HepG2 (cell line): ENCODE results near the gene PGPEP1. TPM values are rescaled to one million over a fixed set of nuclear protein-coding genes. Genes with fewer than 3 reads are reported as not detected.
A peak's percentile ranks its signal among the peaks of the same experiment; 100 is the strongest.

Source experiments
- ARNTL ChIP-seq: sonication (generic); formaldehyde crosslinking; IDR thresholded peaks from 2 replicates; pipeline ENCODE4 v1.4.0; 2020; ENCODE audit warnings: mild to moderate bottlenecking, missing genetic modification reagents
- BHLHE40 ChIP-seq: IDR thresholded peaks from 2 replicates; pipeline ENCODE4 v1.6.1; 2011; ENCODE audit warnings: low read length, improper control_type of control experiment
- CSRNP1 ChIP-seq: sonication (generic); formaldehyde crosslinking; IDR thresholded peaks from 2 replicates; pipeline ENCODE4 v1.8.1; 2023; ENCODE audit warnings: mild to moderate bottlenecking, missing genetic modification reagents
- ELF1 ChIP-seq: sonication (generic); formaldehyde crosslinking; IDR thresholded peaks from 2 replicates; pipeline ENCODE4 v1.4.0; 2020; ENCODE audit warnings: missing genetic modification reagents
- FOXP1 ChIP-seq, 2 experiments: fragments of 450-650 bp in 1 of 2; IDR thresholded peaks; 2 replicates each; pipeline ENCODE4 v1.6.1; 2017 to 2018; ENCODE audit warnings: antibody characterized with exemption in 1 of 2
- HMG20A ChIP-seq: IDR thresholded peaks from 2 replicates; pipeline ENCODE4 v1.6.1; 2016; ENCODE audit warnings: borderline replicate concordance
- KLF12 ChIP-seq: sonication (generic); formaldehyde crosslinking; IDR thresholded peaks from 2 replicates; pipeline ENCODE4 v1.4.0; 2020; ENCODE audit warnings: missing genetic modification reagents, borderline replicate concordance
- NFYB ChIP-seq: sonication (generic); formaldehyde crosslinking; IDR thresholded peaks from 2 replicates; pipeline ENCODE4 v1.4.0; 2020; ENCODE audit warnings: missing genetic modification reagents
- PBX3 ChIP-seq: sonication (generic); formaldehyde crosslinking; IDR thresholded peaks from 2 replicates; pipeline ENCODE4 v1.8.1; 2023; ENCODE audit warnings: missing genetic modification reagents, inconsistent platforms, borderline replicate concordance
- RELA ChIP-seq: sonication (generic); formaldehyde crosslinking; IDR thresholded peaks from 2 replicates; pipeline ENCODE4 v1.4.0; 2020; ENCODE audit warnings: missing genetic modification reagents
- REPIN1 ChIP-seq: sonication (generic); formaldehyde crosslinking; IDR thresholded peaks from 2 replicates; pipeline ENCODE4 v1.8.0; 2022; ENCODE audit warnings: missing genetic modification reagents, low read depth, mild to moderate bottlenecking, borderline replicate concordance
- RFX1 ChIP-seq: fragments of 450-650 bp; IDR thresholded peaks from 2 replicates; pipeline ENCODE4 v1.6.1; 2017
- SSRP1 ChIP-seq: IDR thresholded peaks from 2 replicates; pipeline ENCODE4 v1.6.1; 2016; ENCODE audit warnings: control low read depth
- STAG1 ChIP-seq: sonication (generic); formaldehyde crosslinking; IDR thresholded peaks from 2 replicates; pipeline ENCODE4 v1.4.0; 2020; ENCODE audit warnings: missing genetic modification reagents
- TEAD2 ChIP-seq: sonication (generic); formaldehyde crosslinking; IDR thresholded peaks from 2 replicates; pipeline ENCODE4 v1.9.0; 2021; ENCODE audit warnings: missing genetic modification reagents
- TOPORS ChIP-seq: sonication (generic); formaldehyde crosslinking; IDR thresholded peaks from 2 replicates; pipeline ENCODE4 v1.8.0; 2023; ENCODE audit warnings: mild to moderate bottlenecking, missing genetic modification reagents
- ZFP90 ChIP-seq: sonication (generic); formaldehyde crosslinking; IDR thresholded peaks from 2 replicates; pipeline ENCODE4 v1.8.0; 2022; ENCODE audit warnings: missing genetic modification reagents, mild to moderate bottlenecking, inconsistent platforms, borderline replicate concordance
- ZNF24 ChIP-seq: fragments of 450-650 bp; IDR thresholded peaks from 2 replicates; pipeline ENCODE4 v1.6.1; 2017; ENCODE audit warnings: antibody characterized with exemption, mild to moderate bottlenecking
- ZNF326 ChIP-seq: sonication (generic); formaldehyde crosslinking; IDR thresholded peaks from 2 replicates; pipeline ENCODE4 v1.4.0; 2020; ENCODE audit warnings: missing genetic modification reagents, borderline replicate concordance
- ZNF782 ChIP-seq: sonication (generic); formaldehyde crosslinking; IDR thresholded peaks from 2 replicates; pipeline ENCODE4 v1.4.0; 2020; ENCODE audit warnings: missing genetic modification reagents, mild to moderate bottlenecking, borderline replicate concordance
- ZNF792 ChIP-seq: IDR thresholded peaks from 2 replicates; pipeline ENCODE4 v1.6.1; 2016
- ZNF891 ChIP-seq: sonication (generic); formaldehyde crosslinking; IDR thresholded peaks from 2 replicates; pipeline ENCODE4 v1.5.0; 2020; ENCODE audit warnings: mild to moderate bottlenecking, missing genetic modification reagents
- polyA plus RNA-seq, 8 experiments: library from polyadenylated mRNA; depleted of rRNA in 3 of 8; stranded (reverse) in 7 of 8; unstranded in 1 of 8; fragments of >200 nt; fragmentation: Illumina TruSeq in 4 of 8; extraction: Trizol in 4 of 8; gene quantifications; 2 replicates each; pipeline versions ENCODE4 v1.2.1 to v1.2.3, GENCODE V29; 2011 to 2016; ENCODE audit warnings: low read depth in 4 of 8, missing spikeins in 1 of 8, mixed read lengths in 1 of 8; ENCODE audit not compliant: insufficient read depth in 1 of 8
- total RNA-seq, 5 experiments: library from RNA; depleted of rRNA; stranded (reverse); fragments of >200 nt; fragmentation: Illumina TruSeq; extraction: Trizol; gene quantifications; 2 replicates each; pipeline ENCODE4 v1.2.3, GENCODE V29; 2016; ENCODE audit warnings: low read depth in 1 of 5
- TF ChIP-seq, protein P1 (sequence below): sonication (generic); formaldehyde crosslinking; IDR thresholded peaks from 2 replicates; pipeline ENCODE4 v1.4.0; 2020; ENCODE audit warnings: missing genetic modification reagents
- TF ChIP-seq, protein P2 (sequence below): IDR thresholded peaks from 2 replicates; pipeline ENCODE4 v1.6.1; 2012; ENCODE audit warnings: low read depth, low read length, improper control_type of control experiment

The PGPEP1 gene
- total and polyA plus RNA-seq, 2 of the 13 experiments (the other 11 are each of a cell fraction or from before 2014, with no cell fraction given), result 53.1 to 56.6 TPM

DNA sequence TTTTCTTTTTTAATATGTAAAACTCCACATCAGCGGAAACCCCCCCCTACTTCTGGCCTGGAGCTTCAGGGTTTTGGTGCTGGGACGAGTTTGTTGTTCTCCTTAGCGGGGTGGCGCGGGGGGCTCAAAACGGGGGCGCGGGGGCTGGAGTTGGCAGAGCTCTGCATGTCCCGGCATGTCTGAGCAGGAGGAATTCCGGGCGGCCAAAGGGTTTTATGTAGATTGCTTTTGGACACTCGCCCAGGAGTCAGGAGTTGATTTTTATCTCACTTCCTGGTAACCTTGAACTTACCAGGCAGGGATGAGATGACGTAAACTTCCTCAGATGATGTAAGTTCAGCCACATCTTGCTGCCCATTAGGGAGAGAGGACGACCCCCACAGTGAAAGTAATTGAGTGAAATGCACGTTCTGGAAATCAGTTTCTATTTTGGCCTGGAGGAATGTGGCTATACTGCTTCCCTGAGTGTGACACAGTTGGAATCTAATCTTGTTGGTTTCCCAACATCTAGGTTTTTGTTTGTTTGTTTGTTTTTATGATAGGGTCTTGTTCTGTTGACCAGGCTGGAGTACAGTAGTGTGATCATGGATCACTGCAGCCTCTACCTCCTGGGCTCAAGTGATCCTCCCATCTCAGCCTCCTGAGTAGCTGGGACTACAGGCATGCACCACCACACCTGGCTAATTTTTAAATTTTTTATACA, 24.6 kb downstream of the PGPEP1 start (continued):
- TF ChIP-seq TEAD2 (CRISPR knock-in tag) (no peak), ZNF782 (no peak), REPIN1 (CRISPR knock-in tag) (peak; percentile 73; the same call in 1 of the 2 replicates), HMG20A (peak; percentile 71; the same call in 1 of the 2 replicates), ZNF891 (CRISPR knock-in tag) (no peak), FOXP1 (IDR thresholded peaks at IDR 0.05) (no peak), FOXP1 (CRISPR knock-in tag; IDR thresholded peaks at IDR 0.05) (peak; percentile 60), ELF1 (CRISPR knock-in tag) (peak; percentile 85), ARNTL (CRISPR knock-in tag) (peak; percentile 36), TOPORS (CRISPR knock-in tag) (no peak), ZFP90 (0 out of 2 replicates have a peak, but pooled peaks have one; percentile 62), CSRNP1 (CRISPR knock-in tag) (no peak), RFX1 (0 out of 2 replicates have a peak, but pooled peaks have one; percentile 3), PBX3 (CRISPR knock-in tag) (no peak), ZNF326 (no peak), RELA (CRISPR knock-in tag) (no peak), ZNF792 (CRISPR knock-in tag) (peak; percentile 76), KLF12 (no peak), SSRP1 (no peak), BHLHE40 (peak; percentile 74), NFYB (no peak), STAG1 (CRISPR knock-in tag) (0 out of 2 replicates have a peak, but pooled peaks have one; percentile 16), ZNF24 (no peak)
- TF ChIP-seq, protein P1, sequence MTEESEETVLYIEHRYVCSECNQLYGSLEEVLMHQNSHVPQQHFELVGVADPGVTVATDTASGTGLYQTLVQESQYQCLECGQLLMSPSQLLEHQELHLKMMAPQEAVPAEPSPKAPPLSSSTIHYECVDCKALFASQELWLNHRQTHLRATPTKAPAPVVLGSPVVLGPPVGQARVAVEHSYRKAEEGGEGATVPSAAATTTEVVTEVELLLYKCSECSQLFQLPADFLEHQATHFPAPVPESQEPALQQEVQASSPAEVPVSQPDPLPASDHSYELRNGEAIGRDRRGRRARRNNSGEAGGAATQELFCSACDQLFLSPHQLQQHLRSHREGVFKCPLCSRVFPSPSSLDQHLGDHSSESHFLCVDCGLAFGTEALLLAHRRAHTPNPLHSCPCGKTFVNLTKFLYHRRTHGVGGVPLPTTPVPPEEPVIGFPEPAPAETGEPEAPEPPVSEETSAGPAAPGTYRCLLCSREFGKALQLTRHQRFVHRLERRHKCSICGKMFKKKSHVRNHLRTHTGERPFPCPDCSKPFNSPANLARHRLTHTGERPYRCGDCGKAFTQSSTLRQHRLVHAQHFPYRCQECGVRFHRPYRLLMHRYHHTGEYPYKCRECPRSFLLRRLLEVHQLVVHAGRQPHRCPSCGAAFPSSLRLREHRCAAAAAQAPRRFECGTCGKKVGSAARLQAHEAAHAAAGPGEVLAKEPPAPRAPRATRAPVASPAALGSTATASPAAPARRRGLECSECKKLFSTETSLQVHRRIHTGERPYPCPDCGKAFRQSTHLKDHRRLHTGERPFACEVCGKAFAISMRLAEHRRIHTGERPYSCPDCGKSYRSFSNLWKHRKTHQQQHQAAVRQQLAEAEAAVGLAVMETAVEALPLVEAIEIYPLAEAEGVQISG (CRISPR knock-in tag), result peak; percentile 72
- TF ChIP-seq, protein P2, sequence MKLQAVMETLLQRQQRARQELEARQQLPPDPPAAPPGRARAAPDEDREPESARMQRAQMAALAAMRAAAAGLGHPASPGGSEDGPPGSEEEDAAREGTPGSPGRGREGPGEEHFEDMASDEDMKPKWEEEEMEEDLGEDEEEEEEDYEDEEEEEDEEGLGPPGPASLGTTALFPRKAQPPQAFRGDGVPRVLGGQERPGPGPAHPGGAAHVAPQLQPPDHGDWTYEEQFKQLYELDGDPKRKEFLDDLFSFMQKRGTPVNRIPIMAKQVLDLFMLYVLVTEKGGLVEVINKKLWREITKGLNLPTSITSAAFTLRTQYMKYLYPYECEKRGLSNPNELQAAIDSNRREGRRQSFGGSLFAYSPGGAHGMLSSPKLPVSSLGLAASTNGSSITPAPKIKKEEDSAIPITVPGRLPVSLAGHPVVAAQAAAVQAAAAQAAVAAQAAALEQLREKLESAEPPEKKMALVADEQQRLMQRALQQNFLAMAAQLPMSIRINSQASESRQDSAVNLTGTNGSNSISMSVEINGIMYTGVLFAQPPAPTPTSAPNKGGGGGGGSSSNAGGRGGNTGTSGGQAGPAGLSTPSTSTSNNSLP, result no peak
